ENCODE results near the gene CD163.

- no peak for TF ChIP-seq EZH2 (IDR thresholded peaks at IDR 0.05; ENCODE audit: low read depth)
- TF ChIP-seq, protein P1, sequence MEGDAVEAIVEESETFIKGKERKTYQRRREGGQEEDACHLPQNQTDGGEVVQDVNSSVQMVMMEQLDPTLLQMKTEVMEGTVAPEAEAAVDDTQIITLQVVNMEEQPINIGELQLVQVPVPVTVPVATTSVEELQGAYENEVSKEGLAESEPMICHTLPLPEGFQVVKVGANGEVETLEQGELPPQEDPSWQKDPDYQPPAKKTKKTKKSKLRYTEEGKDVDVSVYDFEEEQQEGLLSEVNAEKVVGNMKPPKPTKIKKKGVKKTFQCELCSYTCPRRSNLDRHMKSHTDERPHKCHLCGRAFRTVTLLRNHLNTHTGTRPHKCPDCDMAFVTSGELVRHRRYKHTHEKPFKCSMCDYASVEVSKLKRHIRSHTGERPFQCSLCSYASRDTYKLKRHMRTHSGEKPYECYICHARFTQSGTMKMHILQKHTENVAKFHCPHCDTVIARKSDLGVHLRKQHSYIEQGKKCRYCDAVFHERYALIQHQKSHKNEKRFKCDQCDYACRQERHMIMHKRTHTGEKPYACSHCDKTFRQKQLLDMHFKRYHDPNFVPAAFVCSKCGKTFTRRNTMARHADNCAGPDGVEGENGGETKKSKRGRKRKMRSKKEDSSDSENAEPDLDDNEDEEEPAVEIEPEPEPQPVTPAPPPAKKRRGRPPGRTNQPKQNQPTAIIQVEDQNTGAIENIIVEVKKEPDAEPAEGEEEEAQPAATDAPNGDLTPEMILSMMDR (conservative IDR thresholded peaks at IDR 0.05): no peak
Observed at GRCh38 chr12:7542046-7542445, 38.5 kb upstream of the CD163 start.

All from PC-9 (cell line).